HG03280 (cell line): ENCODE data around the gene CCDC43.
"Not testable (repeated sequence)": the region's sequence is repeated elsewhere in the genome, so short reads cannot be mapped to it uniquely, and the experiment has no call there.

Source experiments
- ATAC-seq: cut with Tn5 transposase; IDR thresholded peaks from one replicate; pipeline ENCODE4 v1.9.1; 2021; ENCODE audit warnings: mild to moderate bottlenecking, moderate library complexity; ENCODE audit not compliant: unreplicated experiment

CCDC43 gene

DNA sequence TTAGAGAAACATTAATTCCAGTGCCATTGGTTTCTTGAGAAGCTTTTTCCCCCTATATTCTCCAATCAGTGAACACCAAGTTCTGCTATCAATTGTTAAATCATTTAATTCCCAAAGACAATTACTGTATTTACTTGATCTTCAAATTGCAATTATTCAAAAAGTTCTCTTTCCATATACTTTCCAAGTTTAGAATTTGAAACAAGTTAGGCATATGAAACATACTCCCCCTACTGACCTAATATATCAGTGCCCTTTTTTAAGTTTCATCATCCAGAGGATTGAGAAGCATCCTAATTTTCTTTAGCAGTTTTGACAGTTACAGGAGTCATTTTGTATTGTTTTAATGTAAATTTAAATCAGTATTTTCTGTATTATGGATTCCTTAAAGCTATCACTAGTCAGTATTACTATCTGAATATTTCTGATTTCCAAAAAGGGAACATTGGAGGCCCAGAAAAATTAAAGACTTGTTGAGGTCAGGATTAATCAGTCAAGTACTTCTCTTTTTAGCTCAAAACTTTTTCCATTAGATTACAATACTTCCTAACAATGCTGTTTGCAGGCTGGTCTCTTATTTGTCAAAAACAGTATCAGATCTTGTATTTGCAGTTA, 17.0 kb downstream of the CCDC43 start:
- ATAC-seq, result no peak

DNA sequence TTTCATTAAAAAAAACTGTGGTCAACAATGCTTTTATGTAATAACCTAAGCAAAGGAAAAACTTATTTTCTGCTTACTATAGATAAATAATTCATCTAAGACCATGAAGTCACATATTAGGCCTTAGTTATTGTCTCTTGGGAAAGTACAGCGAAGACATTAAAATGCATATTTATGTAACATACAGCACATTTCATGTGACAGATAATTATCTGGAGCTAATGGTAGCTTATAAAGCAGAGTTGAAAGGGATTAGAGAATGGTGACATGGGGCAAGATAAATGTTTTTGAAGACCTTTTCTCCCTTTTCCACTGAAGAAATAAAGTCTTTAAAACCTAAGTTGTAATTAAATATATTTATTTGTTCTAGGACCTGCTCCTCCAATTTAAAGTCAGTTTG, 23.6 kb downstream of the CCDC43 start:
- ATAC-seq, result no peak

DNA sequence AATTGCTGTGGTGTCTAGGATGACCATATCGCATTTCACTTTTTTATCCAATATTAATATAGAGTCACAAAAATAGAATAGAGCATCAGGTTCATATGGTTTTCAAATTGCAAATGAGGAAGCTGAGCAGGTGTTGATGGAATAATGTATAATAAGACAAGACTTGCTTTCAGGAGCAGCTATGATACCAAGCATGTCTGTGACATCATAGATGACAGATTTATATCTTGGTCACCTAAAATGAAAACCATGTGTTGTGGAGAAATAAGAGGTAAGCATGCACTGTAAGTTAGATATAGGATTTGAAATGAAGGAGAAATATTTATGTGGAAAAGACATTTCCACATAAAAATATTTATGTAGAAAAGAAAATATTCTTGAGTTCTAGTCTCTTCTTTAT, 24.7 kb downstream of the CCDC43 start:
- ATAC-seq, result no peak

DNA sequence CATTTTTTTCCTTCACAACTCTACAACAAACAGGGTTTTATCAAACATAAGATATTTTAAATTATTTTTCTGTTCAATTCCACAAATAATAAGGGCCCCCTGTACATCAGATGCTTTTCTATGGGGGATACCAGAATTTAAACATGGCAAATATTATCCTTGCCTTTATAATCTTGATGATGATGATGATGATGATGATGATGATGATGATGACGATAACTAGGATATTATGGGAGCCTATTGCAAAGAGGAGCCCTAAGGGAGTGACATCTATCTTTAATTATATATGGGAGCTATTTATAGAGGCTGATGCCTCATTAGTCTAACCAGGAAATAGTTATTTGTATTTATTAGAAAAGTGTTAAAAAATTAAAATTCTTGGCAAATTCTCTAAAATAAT, 26.5 kb downstream of the CCDC43 start:
- ATAC-seq, result no peak

DNA sequence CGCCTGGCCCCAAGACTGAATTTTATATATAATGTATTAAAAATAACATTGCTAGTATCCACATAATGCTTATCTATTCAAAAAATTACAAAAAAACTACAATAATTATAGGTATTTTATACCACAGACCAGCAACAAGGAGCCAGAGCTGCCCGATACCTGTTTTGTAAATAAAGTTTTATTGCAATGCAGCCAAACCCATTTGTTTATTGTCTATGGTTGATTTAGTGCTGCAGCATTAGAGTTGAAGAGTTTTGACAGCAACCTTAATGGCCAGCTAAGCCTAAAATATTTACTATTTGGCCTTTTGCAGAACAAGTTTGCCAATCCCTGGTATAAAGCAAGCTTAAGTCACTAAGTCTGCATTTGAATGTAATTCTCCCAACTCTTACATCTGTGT, 27.7 kb downstream of the CCDC43 start:
- ATAC-seq, result no peak

DNA sequence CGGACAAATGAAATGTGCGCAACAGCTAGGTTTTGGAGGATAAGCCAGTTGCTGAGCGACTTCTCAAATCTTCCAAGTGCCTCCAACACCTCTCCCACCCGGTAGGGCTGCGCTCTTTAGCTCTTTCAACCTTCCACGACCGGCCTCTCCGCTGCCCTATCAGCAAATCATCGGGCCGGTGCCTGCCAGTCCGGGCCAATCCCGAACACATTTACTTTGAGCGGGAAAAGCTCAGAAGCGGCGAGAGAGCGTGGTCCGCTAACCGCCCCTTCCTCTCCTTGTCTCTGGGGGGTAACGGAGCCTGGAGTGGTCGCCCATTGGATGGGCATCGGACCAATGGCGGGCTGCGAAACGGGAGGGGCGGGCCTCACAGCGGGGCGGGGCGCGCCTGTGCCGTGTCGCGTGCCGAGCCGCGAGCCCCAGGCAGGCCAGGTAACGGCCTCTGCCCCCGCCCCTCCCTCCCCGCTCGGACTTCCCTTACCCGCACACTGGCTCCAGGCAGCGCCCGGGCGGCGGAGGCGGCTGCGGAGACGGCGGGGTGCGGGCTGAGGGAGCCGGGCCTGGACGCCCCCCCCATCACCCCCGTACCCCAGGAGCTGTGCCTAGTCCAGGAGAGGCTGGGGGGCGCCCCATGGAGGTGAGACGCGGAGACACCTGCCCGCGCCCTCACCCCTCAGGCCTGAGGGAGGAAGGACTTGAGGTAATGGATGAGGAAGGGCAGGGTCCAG, 33.4 kb downstream of the CCDC43 start, which contains the start of gene MEIOC:
MEIOC (plus strand) TSS at position 486 of the 728 bp plus-strand sequence; CDS start at position 632, 146 bp downstream.
- no peak for ATAC-seq

DNA sequence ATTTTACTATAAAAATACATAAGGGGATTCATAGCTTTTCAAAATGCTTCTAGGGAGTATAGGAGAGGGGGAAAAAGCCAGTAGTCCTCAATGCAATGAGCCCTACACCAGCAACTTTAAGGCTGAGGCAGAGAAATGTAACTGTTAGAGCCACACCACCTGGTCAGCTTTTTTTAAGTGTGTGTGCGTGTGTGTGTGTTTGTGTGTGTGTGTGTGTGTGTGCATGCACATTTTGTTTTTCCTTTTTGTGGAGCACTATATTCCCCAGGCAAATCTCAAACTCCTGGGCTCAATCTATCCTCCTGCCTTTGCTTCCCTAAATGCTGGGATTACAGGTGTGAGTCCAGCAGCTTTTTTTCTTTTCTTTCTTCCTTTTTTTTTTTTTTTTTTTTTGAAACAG, 35.6 kb downstream of the CCDC43 start:
- no peak for ATAC-seq

DNA sequence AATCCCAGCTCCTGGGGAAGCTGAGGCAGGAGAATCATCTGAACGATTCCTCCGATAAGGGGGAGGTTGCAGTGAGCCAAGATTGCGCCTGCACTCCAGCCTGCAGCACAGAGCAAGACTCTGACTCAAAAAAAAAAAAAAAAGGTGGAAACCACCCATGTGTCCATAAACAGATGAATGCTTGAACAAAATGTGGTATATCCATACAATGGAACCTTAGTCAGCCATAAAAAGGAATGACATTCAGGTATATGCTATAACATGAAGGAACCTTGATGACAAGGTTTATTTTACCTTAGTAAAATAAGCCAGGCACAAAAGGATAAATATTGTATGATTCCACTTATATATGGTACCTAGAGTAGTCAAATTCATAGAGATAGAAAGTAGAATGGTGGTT, 36.2 kb downstream of the CCDC43 start:
- ATAC-seq, result no peak

DNA sequence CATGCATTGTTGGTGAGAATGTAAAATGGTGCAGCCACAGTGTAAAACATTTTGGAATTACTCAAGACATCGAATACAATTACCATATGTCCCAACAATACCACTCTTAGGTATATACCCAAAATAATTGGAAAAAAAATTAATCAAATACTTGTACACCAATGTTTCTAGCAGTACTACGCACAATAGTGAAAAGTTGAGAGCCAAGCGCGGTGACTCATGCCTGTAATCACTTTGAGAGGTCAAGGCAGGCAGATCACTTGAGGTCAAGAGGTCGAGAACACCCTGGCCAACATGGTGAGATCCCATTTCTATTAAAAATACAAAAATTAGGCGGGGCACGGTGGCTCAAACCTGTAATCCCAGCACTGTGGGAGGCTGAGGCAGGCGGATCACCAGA, 36.8 kb downstream of the CCDC43 start:
- ATAC-seq, result no peak

DNA sequence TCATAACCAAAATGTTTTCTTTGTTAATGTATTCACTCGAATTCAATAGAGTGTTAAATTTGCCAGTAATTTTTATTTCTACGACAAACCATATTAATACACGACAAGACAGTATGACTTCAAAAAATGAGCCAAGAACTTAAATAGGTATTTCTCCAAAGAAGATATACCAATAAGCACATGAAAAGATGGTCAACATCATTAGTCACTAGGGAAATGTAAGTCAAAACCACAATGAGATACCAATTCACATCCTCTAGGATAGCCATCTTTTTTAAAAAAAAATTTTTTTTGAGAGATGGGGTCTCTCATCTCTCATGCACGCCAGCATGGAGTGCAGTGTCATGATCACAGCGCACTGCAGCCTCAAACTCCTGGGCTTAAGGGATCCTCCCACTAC, 38.3 kb downstream of the CCDC43 start:
- ATAC-seq, result no peak

DNA sequence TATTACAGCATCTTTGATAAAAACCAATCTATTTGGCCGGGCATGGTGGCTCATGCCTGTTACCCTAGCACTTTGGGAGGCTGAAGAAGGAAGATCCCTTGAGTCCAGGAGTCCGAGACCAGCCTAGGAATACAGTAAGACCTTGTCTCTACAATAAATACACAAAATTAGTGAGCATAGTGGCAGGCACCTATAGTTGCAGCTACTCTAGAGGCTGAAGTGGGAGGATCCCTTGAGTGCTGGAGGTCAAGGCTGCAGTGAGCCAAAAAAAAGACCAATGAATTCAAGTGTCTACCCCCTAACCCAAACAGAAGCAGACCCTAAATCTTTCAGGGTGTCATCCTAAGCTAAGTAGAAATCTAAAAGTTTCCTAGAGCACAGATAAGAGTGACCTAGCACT, 40.6 kb downstream of the CCDC43 start:
- no peak for ATAC-seq

DNA sequence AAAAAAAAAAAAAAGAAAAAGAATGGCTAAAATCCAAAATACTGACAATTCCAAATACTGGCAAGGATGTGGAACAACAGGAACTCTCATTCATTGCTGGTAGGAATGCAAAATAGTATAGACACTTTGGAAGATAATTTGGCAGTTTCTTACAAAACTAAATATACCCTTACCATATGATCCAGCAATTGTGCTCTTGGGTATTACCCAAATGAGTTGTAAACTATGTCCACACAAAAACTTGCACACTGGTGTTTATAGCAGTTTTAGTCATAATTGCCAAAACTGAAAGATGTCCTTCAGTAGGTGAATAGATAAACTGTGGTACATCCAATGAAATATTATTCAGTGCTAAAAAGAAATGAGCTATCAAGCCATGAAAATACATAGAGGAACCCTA, 41.8 kb downstream of the CCDC43 start:
- no peak for ATAC-seq

DNA sequence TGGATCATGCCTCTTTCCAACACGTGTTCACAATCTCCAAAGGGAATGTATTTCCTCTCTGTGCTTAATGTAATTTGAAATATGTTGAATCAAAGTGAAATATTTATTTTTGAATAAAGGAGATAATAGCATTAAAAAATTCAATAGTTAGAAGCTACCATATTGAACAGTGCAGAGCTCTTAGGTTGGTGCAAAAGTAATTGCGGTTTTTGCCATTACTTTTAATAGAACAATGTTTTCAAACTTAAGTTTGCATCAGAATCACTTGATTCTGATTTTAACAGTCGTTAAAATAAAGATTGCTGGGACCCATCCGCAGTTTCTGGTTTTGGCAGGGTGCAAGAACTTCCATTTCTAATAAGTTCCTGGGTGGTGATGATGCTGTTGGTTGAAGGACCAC, 43.3 kb downstream of the CCDC43 start:
- ATAC-seq, result no peak

DNA sequence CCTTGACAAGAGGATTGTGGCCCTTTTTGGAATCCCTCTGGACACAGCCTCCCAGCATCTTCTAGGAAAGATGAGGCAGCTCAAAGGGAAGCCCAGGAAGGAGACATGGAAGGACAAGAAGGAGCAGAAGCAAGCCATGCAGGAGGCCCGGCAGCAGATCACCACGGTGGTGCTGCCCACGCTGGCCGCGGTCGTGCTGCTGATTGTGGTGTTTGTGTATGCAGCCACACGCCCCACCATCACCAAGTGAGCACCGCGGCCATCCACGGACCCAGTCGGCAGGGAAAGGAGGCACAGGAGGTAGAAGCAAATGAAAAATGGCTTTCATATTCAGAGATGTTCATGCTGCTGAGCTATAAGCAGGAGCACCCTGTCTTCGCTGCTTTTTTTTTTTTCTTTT, 44.2 kb downstream of the CCDC43 start:
- no peak for ATAC-seq

DNA sequence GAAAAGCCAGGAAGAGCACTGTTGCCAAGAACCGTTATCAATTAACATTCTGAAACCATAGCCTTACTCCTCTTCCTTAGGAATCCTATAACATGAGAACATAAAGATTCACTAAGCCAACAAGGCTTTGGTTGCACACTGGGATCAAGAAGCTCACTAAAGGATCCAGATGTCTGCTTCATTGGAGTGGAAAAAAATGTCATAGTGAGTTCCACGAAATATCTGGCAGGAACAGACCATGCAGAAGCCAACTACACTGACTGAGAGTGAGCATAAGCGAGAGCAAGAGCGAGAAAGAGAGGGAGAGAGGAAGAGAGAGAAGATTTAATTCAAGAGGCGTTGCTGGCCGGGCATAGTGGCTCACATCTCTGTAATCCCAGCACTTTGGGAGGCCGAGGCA, 46.7 kb downstream of the CCDC43 start:
- ATAC-seq, result no peak

DNA sequence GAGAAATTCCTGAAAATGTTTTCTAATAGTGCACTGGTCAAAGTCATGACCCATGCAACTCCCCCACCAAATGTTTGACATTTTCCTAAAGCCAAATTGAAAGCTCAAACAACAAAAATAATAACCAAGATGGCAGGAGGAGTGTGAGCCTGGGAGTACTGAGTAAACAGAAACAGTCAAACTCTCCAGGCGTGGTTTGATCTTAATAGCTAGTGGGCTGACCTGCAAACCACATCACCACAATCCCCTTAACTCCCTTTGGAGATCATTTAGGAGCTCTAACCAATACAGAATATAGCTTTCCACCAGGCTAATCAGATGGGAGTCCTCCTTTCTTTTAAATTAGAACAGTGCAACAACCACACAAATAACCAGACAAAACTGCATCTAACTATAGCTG, 52.5 kb downstream of the CCDC43 start:
- no peak for ATAC-seq

DNA sequence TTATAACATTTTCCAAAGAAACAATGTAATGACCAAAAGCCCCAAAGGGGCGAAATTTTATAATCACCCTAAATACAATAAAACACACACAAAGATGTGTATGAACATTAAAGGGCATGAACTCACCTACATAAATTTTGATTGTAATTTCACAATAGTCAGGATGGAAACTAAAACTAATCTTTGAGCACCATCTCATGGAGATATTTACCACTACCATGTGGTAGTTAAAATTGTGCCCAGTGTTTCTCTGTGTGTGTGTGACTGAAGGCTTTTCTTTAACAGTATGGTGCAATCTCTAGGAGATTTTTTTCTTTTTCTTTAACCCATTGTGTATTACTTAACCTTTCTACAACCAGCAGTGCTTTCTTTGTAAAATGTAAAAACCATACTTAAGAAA, 53.0 kb downstream of the CCDC43 start:
- no peak for ATAC-seq

DNA sequence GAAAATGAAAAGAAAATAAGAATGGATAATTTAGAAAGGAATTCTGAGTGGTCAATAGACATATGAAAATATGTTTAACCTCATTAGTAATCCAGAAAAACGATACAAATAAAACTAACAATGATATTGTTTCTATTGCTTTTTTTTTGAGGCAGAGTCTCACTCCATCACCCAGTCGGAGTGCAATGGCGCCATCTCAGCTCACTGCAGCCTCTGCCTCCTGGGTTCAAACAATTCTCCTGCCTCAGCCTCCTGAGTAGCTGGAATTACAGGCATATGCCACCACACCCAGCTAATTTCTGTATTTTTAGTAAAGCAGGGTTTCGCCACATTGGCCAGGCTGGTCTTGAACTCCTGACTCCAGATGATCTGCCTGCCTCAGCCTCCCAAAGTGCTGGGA, 55.2 kb downstream of the CCDC43 start:
- ATAC-seq, result not testable (repeated sequence)

DNA sequence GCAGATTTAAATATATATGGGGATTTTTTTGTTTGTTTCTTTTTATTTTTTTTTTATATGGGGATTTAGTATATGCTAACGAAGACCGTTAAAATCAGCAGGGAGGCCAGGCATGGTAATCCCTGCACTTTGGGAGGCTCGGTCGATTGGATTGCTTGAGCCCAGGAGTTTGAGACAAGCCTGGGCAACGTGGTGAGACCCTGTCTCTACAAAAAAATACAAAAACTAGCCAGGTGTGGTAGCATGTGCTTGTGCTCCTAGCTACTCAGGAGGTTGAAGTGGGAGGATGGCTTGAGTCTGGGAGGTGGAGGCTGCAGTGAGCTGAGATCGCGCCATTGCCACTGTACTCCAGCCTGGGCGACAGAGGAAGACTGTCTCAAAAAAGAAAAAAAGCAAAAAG, 55.6 kb downstream of the CCDC43 start:
- no peak for ATAC-seq

DNA sequence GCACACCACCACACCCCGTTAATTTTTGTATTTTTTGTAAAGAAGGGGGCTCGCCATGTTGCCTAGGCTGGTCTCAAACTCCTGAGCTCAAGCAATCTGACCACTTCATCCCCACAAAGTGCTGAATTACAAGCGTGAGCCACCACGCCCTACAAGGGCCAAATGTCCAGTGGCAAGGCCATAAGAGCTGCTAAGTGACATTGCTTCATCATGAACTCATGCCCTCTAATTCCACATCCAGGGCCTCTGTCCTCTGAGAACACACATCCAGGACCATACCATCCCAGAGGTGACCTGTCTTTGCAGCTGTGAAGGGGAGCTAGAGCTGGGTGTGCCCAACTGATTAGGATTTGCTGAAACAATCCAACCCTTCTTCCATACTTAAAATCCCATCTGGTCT, 58.9 kb downstream of the CCDC43 start:
- no peak for ATAC-seq

DNA sequence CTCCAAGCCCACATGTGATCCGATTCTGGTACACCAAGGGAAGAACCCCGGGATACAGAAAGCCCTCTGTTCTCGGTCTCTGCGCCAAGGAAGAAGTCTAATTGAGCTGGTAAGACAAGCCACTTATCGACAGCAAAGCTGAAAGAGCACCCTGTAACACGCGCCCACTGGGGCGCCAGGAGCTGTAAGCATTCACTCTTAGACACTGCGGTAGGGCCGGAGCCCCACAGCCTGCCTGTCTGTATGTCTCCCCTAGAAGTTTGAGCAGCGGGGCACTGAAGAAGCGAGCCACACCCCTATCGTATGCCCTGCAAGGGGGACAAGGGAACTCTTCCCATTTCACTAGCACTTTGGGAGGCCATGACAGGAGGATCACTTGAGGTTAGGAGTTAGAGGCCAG, 60.3 kb downstream of the CCDC43 start:
- ATAC-seq, result no peak

DNA sequence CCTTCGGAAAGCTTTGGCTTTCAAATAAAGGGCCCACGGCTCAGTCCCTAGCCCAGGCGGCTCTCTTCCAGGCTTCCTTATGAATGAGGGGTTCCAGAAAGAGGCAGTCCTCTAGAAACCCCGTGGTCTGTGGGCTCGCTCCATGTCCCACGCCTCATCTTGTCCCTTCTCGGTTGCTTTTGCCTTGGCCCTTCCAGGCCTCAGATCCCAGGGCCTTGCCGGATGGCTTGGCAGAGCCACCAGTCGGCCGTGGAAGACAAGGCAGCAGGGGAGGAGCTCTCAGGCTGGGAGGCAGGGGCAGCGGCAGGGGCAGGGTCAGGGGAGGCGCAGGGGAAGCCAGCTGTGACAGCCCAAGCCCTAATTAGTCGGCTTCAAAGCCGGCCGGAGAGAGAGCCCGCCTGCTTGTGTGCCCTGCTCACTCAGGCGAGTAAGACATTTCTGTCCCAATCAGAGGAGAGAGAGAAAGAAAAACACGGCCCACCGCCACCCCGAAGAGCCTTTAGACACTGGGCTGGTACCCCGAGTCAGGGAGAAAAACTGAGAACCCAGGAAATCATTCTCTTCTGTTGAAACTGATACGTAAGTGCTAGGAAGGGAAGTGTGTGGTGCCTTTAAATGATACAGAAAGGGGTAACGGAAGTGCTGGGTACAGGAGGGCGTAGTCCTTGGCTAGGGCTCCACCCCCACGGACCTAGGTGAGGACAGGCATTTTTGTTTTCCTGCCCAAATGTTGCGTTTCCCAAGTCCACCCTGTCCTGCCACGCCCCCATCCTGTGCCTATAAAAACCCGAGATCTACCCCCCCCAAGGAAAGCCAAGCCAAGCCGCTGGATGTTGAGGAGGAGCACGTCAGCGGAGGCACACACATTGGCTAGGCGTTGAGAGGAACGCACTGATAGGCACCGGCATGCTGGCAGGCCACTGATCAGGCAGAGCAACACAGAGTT, 61.1 kb downstream of the CCDC43 start:
- ATAC-seq, result no peak
